Measurements from ENCODE around the gene IFI35.

Gene IFI35

DNA sequence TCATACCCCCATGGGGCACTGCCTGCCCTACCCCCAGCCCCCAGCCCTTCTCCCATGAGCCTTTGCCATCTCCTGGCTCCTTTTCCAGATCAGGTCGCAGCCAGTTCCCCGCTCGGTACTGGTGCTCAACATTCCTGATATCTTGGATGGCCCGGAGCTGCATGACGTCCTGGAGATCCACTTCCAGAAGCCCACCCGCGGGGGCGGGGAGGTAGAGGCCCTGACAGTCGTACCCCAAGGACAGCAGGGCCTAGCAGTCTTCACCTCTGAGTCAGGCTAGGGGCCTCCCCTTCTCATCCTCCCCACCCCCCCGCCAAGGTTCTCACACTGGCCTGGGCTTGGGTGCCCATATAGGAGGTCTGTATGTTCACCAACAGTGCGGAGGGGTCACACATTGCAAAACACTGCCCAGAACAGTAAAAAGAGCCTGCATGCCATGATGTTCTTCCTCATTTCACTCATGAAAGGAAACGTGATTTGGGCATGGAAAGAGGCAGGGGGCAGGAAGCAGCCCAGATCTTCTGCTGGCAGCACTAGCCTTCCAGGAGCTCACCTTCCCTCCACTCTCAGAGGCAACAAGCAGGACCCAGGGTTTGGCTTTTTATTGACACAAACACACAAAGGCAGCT lies 7.5 kb downstream of the IFI35 start:
- Histone ChIP-seq H3K27ac (ENCODE audit: low read length) (no peak overlapping the region), H3K9ac (ENCODE audit: low read depth, low read length) (no peak overlapping the region)
- no peak for ATAC-seq (ENCODE audit: insufficient read depth, low read depth)

DNA sequence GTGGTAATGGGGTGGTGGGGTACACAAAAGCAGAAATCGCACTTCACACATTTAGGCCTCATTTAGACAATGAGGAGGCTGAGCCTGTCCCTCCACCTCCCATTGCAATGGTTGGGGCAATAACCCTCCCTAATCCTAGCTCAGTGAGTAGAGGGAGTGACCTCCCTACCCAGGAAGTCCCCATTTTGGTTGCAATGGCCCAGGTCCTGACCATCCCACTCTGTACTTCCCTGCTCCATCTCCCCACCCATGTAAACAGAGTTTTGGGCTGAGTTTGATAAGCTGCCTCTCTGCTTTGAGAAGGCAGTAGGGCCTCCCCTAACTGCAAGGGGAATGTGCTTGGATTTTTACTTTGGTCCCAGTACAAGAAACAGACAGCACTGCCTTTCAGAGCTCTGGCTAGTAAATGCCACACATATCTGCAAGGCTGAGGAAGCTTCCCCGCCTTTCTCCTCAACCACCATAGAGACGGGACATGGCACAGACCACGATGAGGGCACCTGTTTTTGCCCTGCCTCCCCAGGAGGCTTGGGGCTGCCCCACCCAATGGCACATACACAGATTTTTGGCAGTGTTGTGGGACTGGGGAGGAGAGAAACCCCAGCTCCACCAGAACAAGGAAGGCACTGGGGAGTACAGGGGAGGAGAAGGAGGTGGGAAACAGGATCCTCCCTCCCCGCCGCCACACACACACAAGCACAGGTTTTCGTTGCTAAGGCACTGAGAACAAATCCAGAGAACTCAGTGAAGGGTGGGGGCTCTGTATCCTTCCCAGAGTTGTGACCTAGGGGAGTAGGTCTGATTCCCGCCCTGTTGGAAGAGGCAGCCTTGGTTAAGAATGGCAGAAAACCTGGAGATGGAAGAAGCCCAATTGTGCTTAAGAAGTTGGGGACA lies 8.3 kb downstream of the IFI35 start:
- Histone ChIP-seq H3K4me2 (ENCODE audit: insufficient read depth, low read length) (no peak overlapping the region), H3K9ac (ENCODE audit: low read depth, low read length) (no peak overlapping the region), H3K9me3 (ENCODE audit: insufficient read depth, low read length, severe bottlenecking) (no peaks in the 10 kb centered on the region), H3K36me3 (ENCODE audit: insufficient read depth, low read length) (peaks cover 17% of the 10 kb centered on the region), H3K27me3 (ENCODE audit: insufficient read depth, low read length, poor library complexity) (no peaks in the 10 kb centered on the region), H4K20me1 (ENCODE audit: insufficient read depth, low read length) (no peaks in the 10 kb centered on the region), H2AFZ (ENCODE audit: low read depth, low read length) (no peak overlapping the region), H3K4me3 (ENCODE audit: low read depth in 1 of 2, low read length in 2 of 2) (no peak overlapping the region), H3K79me2 (ENCODE audit: insufficient read depth, low read length) (no peaks in the 10 kb centered on the region), H3K27ac (ENCODE audit: low read length) (no peak overlapping the region), H3K4me1 (ENCODE audit: insufficient read depth, low read length) (no peaks in the 10 kb centered on the region)
- TF ChIP-seq, protein P1, sequence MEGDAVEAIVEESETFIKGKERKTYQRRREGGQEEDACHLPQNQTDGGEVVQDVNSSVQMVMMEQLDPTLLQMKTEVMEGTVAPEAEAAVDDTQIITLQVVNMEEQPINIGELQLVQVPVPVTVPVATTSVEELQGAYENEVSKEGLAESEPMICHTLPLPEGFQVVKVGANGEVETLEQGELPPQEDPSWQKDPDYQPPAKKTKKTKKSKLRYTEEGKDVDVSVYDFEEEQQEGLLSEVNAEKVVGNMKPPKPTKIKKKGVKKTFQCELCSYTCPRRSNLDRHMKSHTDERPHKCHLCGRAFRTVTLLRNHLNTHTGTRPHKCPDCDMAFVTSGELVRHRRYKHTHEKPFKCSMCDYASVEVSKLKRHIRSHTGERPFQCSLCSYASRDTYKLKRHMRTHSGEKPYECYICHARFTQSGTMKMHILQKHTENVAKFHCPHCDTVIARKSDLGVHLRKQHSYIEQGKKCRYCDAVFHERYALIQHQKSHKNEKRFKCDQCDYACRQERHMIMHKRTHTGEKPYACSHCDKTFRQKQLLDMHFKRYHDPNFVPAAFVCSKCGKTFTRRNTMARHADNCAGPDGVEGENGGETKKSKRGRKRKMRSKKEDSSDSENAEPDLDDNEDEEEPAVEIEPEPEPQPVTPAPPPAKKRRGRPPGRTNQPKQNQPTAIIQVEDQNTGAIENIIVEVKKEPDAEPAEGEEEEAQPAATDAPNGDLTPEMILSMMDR (IDR thresholded peaks at IDR 0.05; ENCODE audit: borderline replicate concordance, extremely low read depth, low read length, poor library complexity, severe bottlenecking), result no peak
- TF ChIP-seq EZH2 (IDR thresholded peaks at IDR 0.05; ENCODE audit: borderline replicate concordance, low read depth, low read length, severe bottlenecking), result no peak
- ATAC-seq (ENCODE audit: insufficient read depth, low read depth) (no peak), DNase-seq (no peak)

More for the DNA sequence above, 7.5 kb downstream of the IFI35 start:
- H3K79me2 ChIP-seq (ENCODE audit: insufficient read depth, low read length), result no peaks in the 10 kb centered on the region
- no peak for DNase-seq
- peaks cover 17% of the 10 kb centered on the region for H3K36me3 ChIP-seq (ENCODE audit: insufficient read depth, low read length)
- H3K4me2 ChIP-seq (ENCODE audit: insufficient read depth, low read length), result no peak overlapping the region
- no peak overlapping the region for H2AFZ ChIP-seq (ENCODE audit: low read depth, low read length)
- H3K4me1 ChIP-seq (ENCODE audit: insufficient read depth, low read length), result no peaks in the 10 kb centered on the region
- H3K4me3 ChIP-seq (ENCODE audit: low read depth in 1 of 2, low read length in 2 of 2), result no peak overlapping the region
- no peaks in the 10 kb centered on the region for H3K9me3 ChIP-seq (ENCODE audit: insufficient read depth, low read length, severe bottlenecking)
- H4K20me1 ChIP-seq (ENCODE audit: insufficient read depth, low read length), result no peaks in the 10 kb centered on the region
- TF ChIP-seq, protein P1 (IDR thresholded peaks at IDR 0.05; ENCODE audit: borderline replicate concordance, extremely low read depth, low read length, poor library complexity, severe bottlenecking), result no peak
- no peak for TF ChIP-seq EZH2 (IDR thresholded peaks at IDR 0.05; ENCODE audit: borderline replicate concordance, low read depth, low read length, severe bottlenecking)
- H3K27me3 ChIP-seq (ENCODE audit: insufficient read depth, low read length, poor library complexity), result no peaks in the 10 kb centered on the region

DNA sequence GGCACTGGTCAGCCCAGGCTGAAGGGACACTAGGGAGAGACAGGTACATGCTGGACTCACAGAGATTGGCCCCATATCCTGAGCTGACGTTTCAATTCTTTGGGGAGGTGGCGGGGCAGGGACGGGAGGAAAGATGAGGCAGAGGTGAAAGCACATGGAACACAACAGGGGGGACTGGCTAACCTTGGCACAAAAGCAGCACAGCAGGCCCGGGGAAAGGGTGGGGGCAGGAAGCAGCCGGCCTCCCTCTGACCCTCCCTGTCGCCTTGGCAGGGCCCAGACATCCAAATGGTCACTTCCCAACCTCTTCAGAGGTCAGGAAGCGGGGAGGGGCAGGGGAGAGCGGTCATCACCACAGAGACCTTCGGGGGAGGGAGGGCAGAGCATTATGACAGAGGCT lies 9.0 kb downstream of the IFI35 start:
- no peak overlapping the region for H2AFZ ChIP-seq (ENCODE audit: low read depth, low read length)
- ATAC-seq (ENCODE audit: insufficient read depth, low read depth) (no peak), DNase-seq (no peak)
- no peak overlapping the region for H3K9ac ChIP-seq (ENCODE audit: low read depth, low read length)
- no peaks in the 10 kb centered on the region for H4K20me1 ChIP-seq (ENCODE audit: insufficient read depth, low read length)
- H3K79me2 ChIP-seq (ENCODE audit: insufficient read depth, low read length), result no peaks in the 10 kb centered on the region
- H3K27ac ChIP-seq (ENCODE audit: low read length), result no peak overlapping the region
- peaks cover 17% of the 10 kb centered on the region for H3K36me3 ChIP-seq (ENCODE audit: insufficient read depth, low read length)
- no peaks in the 10 kb centered on the region for H3K27me3 ChIP-seq (ENCODE audit: insufficient read depth, low read length, poor library complexity)
- H3K4me1 ChIP-seq (ENCODE audit: insufficient read depth, low read length), result no peaks in the 10 kb centered on the region
- H3K4me3 ChIP-seq (ENCODE audit: low read depth in 1 of 2, low read length in 2 of 2), result no peak overlapping the region
- H3K4me2 ChIP-seq (ENCODE audit: insufficient read depth, low read length), result no peak overlapping the region
- TF ChIP-seq EZH2 (IDR thresholded peaks at IDR 0.05; ENCODE audit: borderline replicate concordance, low read depth, low read length, severe bottlenecking), result no peak
- TF ChIP-seq, protein P1 (IDR thresholded peaks at IDR 0.05; ENCODE audit: borderline replicate concordance, extremely low read depth, low read length, poor library complexity, severe bottlenecking), result no peak
- H3K9me3 ChIP-seq (ENCODE audit: insufficient read depth, low read length, severe bottlenecking), result no peaks in the 10 kb centered on the region

Measured in DND-41 (cell line).